Vagina (tissue), 2 donors: ENCODE results near the gene HAUS8.

Source experiments
- POLR2A ChIP-seq, 2 donors: fragments of 450-650 bp; IDR thresholded peaks; one replicate each; pipeline ENCODE4 v1.6.1; 2017; ENCODE audit warnings: antibody characterized with exemption in 2 of 2, mild to moderate bottlenecking in 2 of 2, moderate library complexity in 2 of 2
- POLR2AphosphoS5 ChIP-seq, 2 donors: sonication (generic); formaldehyde crosslinking; IDR thresholded peaks; one replicate each; pipeline ENCODE4 v1.9.0; 2017; ENCODE audit warnings: antibody characterized with exemption in 2 of 2, mild to moderate bottlenecking in 2 of 2, low read depth in 1 of 2; ENCODE audit not compliant: insufficient read depth in 1 of 2
- TF ChIP-seq, protein P1 (sequence below), 3 experiments: fragments of 450-650 bp in 2 of 3; fragments of 200-600 bp in 1 of 3; sonication (generic) in 1 of 3; IDR thresholded peaks; one replicate each; pipeline ENCODE4 v1.5.1; 2017 to 2019; ENCODE audit warnings: antibody characterized with exemption in 3 of 3, mild to moderate bottlenecking in 2 of 3, moderate library complexity in 2 of 3

DNA sequence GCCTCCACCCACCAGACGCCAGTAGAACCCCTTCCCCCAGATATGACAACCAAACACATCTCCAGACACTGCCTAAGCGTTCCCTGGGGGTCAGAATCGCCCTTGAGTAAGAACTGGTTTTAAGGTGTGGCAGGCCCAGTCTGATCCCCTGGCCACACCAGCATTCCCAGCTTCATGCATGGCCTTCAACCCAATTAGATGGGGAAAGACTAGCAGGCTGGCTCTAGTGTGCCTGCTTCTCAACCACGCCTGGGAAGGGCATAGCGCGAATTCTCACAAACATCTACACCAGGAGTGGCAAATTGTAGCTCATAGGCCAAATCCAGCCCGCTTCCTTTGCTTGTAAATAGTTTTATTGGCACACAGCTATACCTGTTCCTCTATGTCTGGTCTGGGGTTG lies 13.6 kb downstream of the HAUS8 start:
- TF ChIP-seq, protein P1, sequence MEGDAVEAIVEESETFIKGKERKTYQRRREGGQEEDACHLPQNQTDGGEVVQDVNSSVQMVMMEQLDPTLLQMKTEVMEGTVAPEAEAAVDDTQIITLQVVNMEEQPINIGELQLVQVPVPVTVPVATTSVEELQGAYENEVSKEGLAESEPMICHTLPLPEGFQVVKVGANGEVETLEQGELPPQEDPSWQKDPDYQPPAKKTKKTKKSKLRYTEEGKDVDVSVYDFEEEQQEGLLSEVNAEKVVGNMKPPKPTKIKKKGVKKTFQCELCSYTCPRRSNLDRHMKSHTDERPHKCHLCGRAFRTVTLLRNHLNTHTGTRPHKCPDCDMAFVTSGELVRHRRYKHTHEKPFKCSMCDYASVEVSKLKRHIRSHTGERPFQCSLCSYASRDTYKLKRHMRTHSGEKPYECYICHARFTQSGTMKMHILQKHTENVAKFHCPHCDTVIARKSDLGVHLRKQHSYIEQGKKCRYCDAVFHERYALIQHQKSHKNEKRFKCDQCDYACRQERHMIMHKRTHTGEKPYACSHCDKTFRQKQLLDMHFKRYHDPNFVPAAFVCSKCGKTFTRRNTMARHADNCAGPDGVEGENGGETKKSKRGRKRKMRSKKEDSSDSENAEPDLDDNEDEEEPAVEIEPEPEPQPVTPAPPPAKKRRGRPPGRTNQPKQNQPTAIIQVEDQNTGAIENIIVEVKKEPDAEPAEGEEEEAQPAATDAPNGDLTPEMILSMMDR (IDR thresholded peaks at IDR 0.05) = no peak
- TF ChIP-seq POLR2A (IDR thresholded peaks at IDR 0.05) (no peak), POLR2AphosphoS5 (IDR thresholded peaks at IDR 0.05; ENCODE audit: insufficient read depth in 1 of 2, low read depth in 1 of 2) (no peak)
